ACHN (cell line): ENCODE measurements around the gene MSH5.

Source experiments
- DNase-seq: peaks from one replicate; pipeline ENCODE4 v3.0.0-alpha.2; 2015
- in situ Hi-C: cut with HindIII; loops from 2 replicates; pipeline ENCODE4 v1.10.0; 2017; ENCODE audit warnings: low sequenced_read_pairs, low pct_ligation_motif_present, low pct_unique_long_range_greater_than_20kb

MSH5 gene

GRCh38 chr6:31740397-31741223 is 805 bp downstream of the MSH5 start:
- no peak for DNase-seq
- in situ Hi-C loops: no loop called here

- in situ Hi-C loops: no loop called here
Observed at GRCh38 chr6:31741815-31742214, 2.0 kb downstream of the MSH5 start.

GRCh38 chr6:31742894-31743293 is 3.1 kb downstream of the MSH5 start:
- in situ Hi-C loops: no loop called here
- DNase-seq: no peak

More at GRCh38 chr6:31741815-31742214, 2.0 kb downstream of the MSH5 start:
- DNase-seq: no peak

GRCh38 chr6:31744422-31744821 is 4.6 kb downstream of the MSH5 start:
- in situ Hi-C loops: no loop called here
- DNase-seq: no peak

GRCh38 chr6:31749301-31750036 is 9.7 kb downstream of the MSH5 start:
- in situ Hi-C loops: no loop called here
- no peak for DNase-seq

GRCh38 chr6:31750411-31751022 is 10.7 kb downstream of the MSH5 start:
- in situ Hi-C loops: no loop called here
- peak; percentile 40 for DNase-seq

GRCh38 chr6:31752739-31753319 is 13.0 kb downstream of the MSH5 start:
- peak; percentile 57 for DNase-seq
- in situ Hi-C loops: no loop called here

GRCh38 chr6:31758281-31758680 is 18.5 kb downstream of the MSH5 start:
- no peak for DNase-seq
- in situ Hi-C loops: no loop called here

GRCh38 chr6:31760790-31761189 is 21.0 kb downstream of the MSH5 start:
- no peak for DNase-seq
- in situ Hi-C loops: no loop called here

GRCh38 chr6:31761343-31761742 is 21.5 kb downstream of the MSH5 start:
- no peak for DNase-seq
- in situ Hi-C loops: no loop called here

GRCh38 chr6:31762356-31762755 is 22.6 kb downstream of the MSH5 start, which contains the start of gene SAPCD1:
TSS of gene SAPCD1 (plus strand) at chr6:31762656. CDS start at chr6:31763055, 399 bp downstream.
- in situ Hi-C loops: no loop called here
- DNase-seq: no peak

- in situ Hi-C loops: no loop called here
- no peak for DNase-seq
Observed at GRCh38 chr6:31762878-31763618, 23.2 kb downstream of the MSH5 start.

- in situ Hi-C loops: no loop called here
- DNase-seq: no peak
Observed at GRCh38 chr6:31763619-31763940, 23.8 kb downstream of the MSH5 start.

- DNase-seq: no peak
- in situ Hi-C loops: no loop called here
Observed at GRCh38 chr6:31764198-31764597, 24.4 kb downstream of the MSH5 start.

- DNase-seq: no peak
Observed at GRCh38 chr6:31765559-31765909, 25.7 kb downstream of the MSH5 start.

GRCh38 chr6:31765910-31766794 is 26.3 kb downstream of the MSH5 start:
- no peak for DNase-seq
- in situ Hi-C loops: no loop called here

More at GRCh38 chr6:31765559-31765909, 25.7 kb downstream of the MSH5 start:
- in situ Hi-C loops: no loop called here

- no peak for DNase-seq
- in situ Hi-C loops: no loop called here
Observed at GRCh38 chr6:31767096-31767645, 27.4 kb downstream of the MSH5 start.
